HEK293T (cell line): Measurements from ENCODE around the gene MTA1.

ENCODE experiments used
- CTCF ChIA-PET: fragments of 350-600 bp; formaldehyde crosslinking; extraction: SDS; loops from one replicate; lab custom pipeline; 2021; ENCODE audit warnings: antibody characterized with exemption, inconsistent platforms; lab: Yijun Ruan, JAX
- POLR2A ChIA-PET: fragments of 350-600 bp; formaldehyde crosslinking; extraction: SDS; loops from one replicate; lab custom pipeline; 2020; ENCODE audit warnings: antibody characterized with exemption, inconsistent platforms; lab: Yijun Ruan, JAX
- DNase-seq: peaks from one replicate; pipeline ENCODE4 v3.0.0; 2012; ENCODE audit warnings: mixed read lengths; ENCODE audit errors: extremely low spot score
- ARNT ChIP-seq: fragments of 450-650 bp; IDR thresholded peaks from 2 replicates; pipeline ENCODE4 v1.6.1; 2017; ENCODE audit warnings: mild to moderate bottlenecking
- BHLHE40 ChIP-seq: fragments of 450-650 bp; IDR thresholded peaks from 2 replicates; pipeline ENCODE4 v1.6.1; 2016; ENCODE audit warnings: mild to moderate bottlenecking, moderate library complexity, borderline replicate concordance
- CTBP1 ChIP-seq: fragments of 450-650 bp; IDR thresholded peaks from 2 replicates; pipeline ENCODE4 v1.6.1; 2016; ENCODE audit warnings: borderline replicate concordance
- ELF4 ChIP-seq: fragments of 450-650 bp; IDR thresholded peaks from 2 replicates; pipeline ENCODE4 v1.6.1; 2017; ENCODE audit warnings: antibody characterized with exemption
- FOXA1 ChIP-seq: fragments of 450-650 bp; IDR thresholded peaks from 2 replicates; pipeline ENCODE4 v1.6.1; 2016; ENCODE audit warnings: mild to moderate bottlenecking
- FOXK2 ChIP-seq: fragments of 450-650 bp; IDR thresholded peaks from 2 replicates; pipeline ENCODE4 v1.6.1; 2016; ENCODE audit warnings: mild to moderate bottlenecking
- FOXM1 ChIP-seq: fragments of 450-650 bp; IDR thresholded peaks from 2 replicates; pipeline ENCODE4 v1.6.1; 2017; ENCODE audit warnings: mild to moderate bottlenecking, borderline replicate concordance
- HDGF ChIP-seq: fragments of 450-650 bp; IDR thresholded peaks from 2 replicates; pipeline ENCODE4 v1.6.1; 2017; ENCODE audit warnings: antibody characterized with exemption, borderline replicate concordance
- L3MBTL2 ChIP-seq: fragments of 450-650 bp; conservative IDR thresholded peaks from 2 replicates; pipeline ENCODE4 v1.6.1; 2016; ENCODE audit warnings: mild to moderate bottlenecking
- LEF1 ChIP-seq: fragments of 450-650 bp; IDR thresholded peaks from 2 replicates; pipeline ENCODE4 v1.6.1; 2017; ENCODE audit warnings: mild to moderate bottlenecking, borderline replicate concordance
- NFRKB ChIP-seq: fragments of 450-650 bp; IDR thresholded peaks from 2 replicates; pipeline ENCODE4 v1.6.1; 2016; ENCODE audit warnings: mild to moderate bottlenecking, moderate library complexity
- PKNOX1 ChIP-seq: fragments of 450-650 bp; IDR thresholded peaks from 2 replicates; pipeline ENCODE4 v1.6.1; 2016
- SP1 ChIP-seq: fragments of 450-650 bp; IDR thresholded peaks from 2 replicates; pipeline ENCODE4 v1.6.1; 2017
- SUZ12 ChIP-seq: fragments of 450-650 bp; IDR thresholded peaks from 2 replicates; pipeline ENCODE4 v1.6.1; 2016; ENCODE audit warnings: mild to moderate bottlenecking
- TARDBP ChIP-seq: fragments of 450-650 bp; IDR thresholded peaks from 2 replicates; pipeline ENCODE4 v1.6.1; 2016
- ZNF384 ChIP-seq: fragments of 450-650 bp; IDR thresholded peaks from 2 replicates; pipeline ENCODE4 v1.6.1; 2016

The MTA1 gene

GRCh38 chr14:105427936-105428485, 8.4 kb downstream of the MTA1 start:
- CTCF ChIA-PET: no interaction called here
- no peak for TF ChIP-seq ARNT
- TF ChIP-seq FOXK2: no peak
- TF ChIP-seq LEF1: no peak
- TF ChIP-seq FOXM1: no peak
- 0 out of 2 replicates have a peak, but pooled peaks have one; percentile 16 for TF ChIP-seq ZNF384
- no peak for TF ChIP-seq CTBP1
- TF ChIP-seq PKNOX1: no peak
- no peak for TF ChIP-seq ELF4
- TF ChIP-seq TARDBP: no peak
- DNase-seq: no peak
- POLR2A ChIA-PET: no interaction called here

DNA sequence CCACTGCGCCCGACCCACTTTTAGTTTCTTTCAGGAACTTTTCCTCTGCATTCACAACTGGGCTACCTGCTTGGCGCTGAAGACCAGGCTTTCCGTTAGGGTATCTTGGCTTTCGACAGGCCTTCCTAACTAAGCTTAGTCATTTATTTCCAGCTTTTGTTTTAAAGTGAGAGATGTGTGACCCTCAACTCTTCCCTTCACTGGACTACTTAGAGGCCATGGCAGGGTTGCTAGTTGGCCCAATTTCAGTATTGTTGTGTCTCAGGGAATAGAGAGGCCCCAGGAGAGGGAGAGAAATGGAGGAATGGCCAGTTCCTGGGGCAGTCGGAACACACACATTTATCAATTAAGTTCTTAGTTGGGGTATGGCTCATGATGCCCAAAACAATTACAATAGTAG, 10.4 kb downstream of the MTA1 start:
- TF ChIP-seq ARNT: no peak
- no peak for TF ChIP-seq SUZ12
- no peak for TF ChIP-seq PKNOX1
- no peak for TF ChIP-seq FOXK2
- no peak for TF ChIP-seq SP1
- TF ChIP-seq FOXA1: no peak
- TF ChIP-seq ELF4: no peak
- no peak for TF ChIP-seq CTBP1
- TF ChIP-seq ZNF384: no peak
- no peak for TF ChIP-seq TARDBP
- TF ChIP-seq LEF1: no peak
- TF ChIP-seq HDGF: no peak
- TF ChIP-seq NFRKB: no peak
- TF ChIP-seq FOXM1: no peak
- no peak for TF ChIP-seq L3MBTL2
- TF ChIP-seq BHLHE40: no peak
- DNase-seq: no peak
- ChIA-PET POLR2A (no interaction called here), CTCF (no interaction called here)

- ChIA-PET CTCF (no interaction called here), POLR2A (no interaction called here)
- no peak for TF ChIP-seq ARNT
- no peak for TF ChIP-seq L3MBTL2
- no peak for TF ChIP-seq SP1
- no peak for TF ChIP-seq CTBP1
- no peak for TF ChIP-seq PKNOX1
- no peak for TF ChIP-seq FOXK2
- no peak for TF ChIP-seq NFRKB
- no peak for TF ChIP-seq FOXM1
- DNase-seq: no peak
These were observed 10.9 kb downstream of the MTA1 start for GRCh38 chr14:105430565-105430964.

DNA sequence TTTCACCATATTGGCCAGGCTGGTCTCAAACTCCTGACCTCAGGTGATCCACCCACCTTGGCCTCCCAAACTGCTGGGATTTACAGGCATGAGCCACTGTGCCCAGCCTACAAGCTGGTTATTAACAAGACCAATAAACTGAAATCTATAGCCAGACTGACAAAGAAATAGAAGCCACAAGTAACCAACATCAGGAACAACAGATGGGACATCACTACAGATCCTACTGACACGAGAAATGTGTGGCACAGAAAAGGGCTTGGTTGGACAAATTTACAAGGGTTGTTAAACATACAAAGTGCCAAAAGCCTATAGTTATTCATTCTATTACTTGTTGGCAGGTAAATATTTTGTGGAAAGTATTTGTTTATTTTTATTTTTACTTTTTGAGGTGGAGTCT, 11.6 kb downstream of the MTA1 start:
- TF ChIP-seq FOXA1: no peak
- TF ChIP-seq FOXM1: no peak
- no peak for TF ChIP-seq ARNT
- no peak for TF ChIP-seq L3MBTL2
- TF ChIP-seq ZNF384: no peak
- no peak for TF ChIP-seq NFRKB
- TF ChIP-seq BHLHE40: no peak
- TF ChIP-seq ELF4: no peak
- no peak for TF ChIP-seq PKNOX1
- TF ChIP-seq HDGF: no peak
- TF ChIP-seq LEF1: no peak
- no peak for TF ChIP-seq FOXK2
- DNase-seq: no peak
- POLR2A ChIA-PET: no interaction called here
- CTCF ChIA-PET: no interaction called here

GRCh38 chr14:105432657-105433056, 13.0 kb downstream of the MTA1 start:
- TF ChIP-seq BHLHE40 (no peak), FOXA1 (no peak), LEF1 (no peak), NFRKB (no peak), CTBP1 (no peak), ELF4 (no peak), PKNOX1 (no peak), ARNT (no peak), TARDBP (no peak), FOXK2 (no peak), SP1 (no peak), L3MBTL2 (no peak), ZNF384 (no peak), SUZ12 (no peak), HDGF (no peak), FOXM1 (no peak)
- POLR2A ChIA-PET: no interaction called here
- no peak for DNase-seq
- CTCF ChIA-PET: no interaction called here
